HEK293 (cell line): ENCODE measurements around the gene FGFR2.
A peak's percentile ranks its signal among the peaks of the same experiment; 100 is the strongest.

Experiments used
- FEZF1 ChIP-seq: fragments of 450-650 bp; formaldehyde crosslinking; IDR thresholded peaks from 2 replicates; pipeline ENCODE4 v1.5.1; 2016; ENCODE audit warnings: missing biosample characterization, missing genetic modification characterization
- INSM2 ChIP-seq: fragments of 450-650 bp; formaldehyde crosslinking; IDR thresholded peaks from 2 replicates; pipeline ENCODE4 v1.5.1; 2016; ENCODE audit warnings: missing biosample characterization, missing genetic modification characterization
- KLF16 ChIP-seq: fragments of 450-650 bp; formaldehyde crosslinking; IDR thresholded peaks from 2 replicates; pipeline ENCODE4 v1.5.1; 2017; ENCODE audit warnings: missing biosample characterization, missing genetic modification characterization
- PRDM10 ChIP-seq: fragments of 450-650 bp; formaldehyde crosslinking; IDR thresholded peaks from 2 replicates; pipeline ENCODE4 v1.5.1; 2016; ENCODE audit warnings: missing biosample characterization, missing genetic modification characterization
- PRDM6 ChIP-seq: fragments of 450-650 bp; formaldehyde crosslinking; IDR thresholded peaks from 2 replicates; pipeline ENCODE4 v1.5.1; 2017; ENCODE audit warnings: missing biosample characterization, missing genetic modification characterization
- SCRT1 ChIP-seq: fragments of 450-650 bp; formaldehyde crosslinking; IDR thresholded peaks from 2 replicates; pipeline ENCODE4 v1.5.1; 2016; ENCODE audit warnings: missing biosample characterization, missing genetic modification characterization, borderline replicate concordance
- SETDB1 ChIP-seq: IDR thresholded peaks from one replicate; pipeline ENCODE4 v1.6.1; 2017; ENCODE audit warnings: mild to moderate bottlenecking, low read length, moderate library complexity, mixed read lengths; ENCODE audit not compliant: insufficient read length
- SP2 ChIP-seq: fragments of 450-650 bp; formaldehyde crosslinking; IDR thresholded peaks from 2 replicates; pipeline ENCODE4 v1.5.1; 2016; ENCODE audit warnings: missing biosample characterization, missing genetic modification characterization
- SP3 ChIP-seq: fragments of 450-650 bp; formaldehyde crosslinking; IDR thresholded peaks from 2 replicates; pipeline ENCODE4 v1.5.1; 2016; ENCODE audit warnings: missing biosample characterization, missing genetic modification characterization
- TSHZ1 ChIP-seq: fragments of 450-650 bp; formaldehyde crosslinking; IDR thresholded peaks from 2 replicates; pipeline ENCODE4 v1.5.1; 2016; ENCODE audit warnings: missing biosample characterization, missing genetic modification characterization, borderline replicate concordance
- ZBTB20 ChIP-seq: fragments of 450-650 bp; formaldehyde crosslinking; IDR thresholded peaks from 2 replicates; pipeline ENCODE4 v1.5.1; 2016; ENCODE audit warnings: missing biosample characterization, missing genetic modification characterization
- ZEB2 ChIP-seq: fragments of 450-650 bp; formaldehyde crosslinking; IDR thresholded peaks from 2 replicates; pipeline ENCODE4 v1.5.1; 2016; ENCODE audit warnings: missing biosample characterization, missing genetic modification characterization
- ZFP41 ChIP-seq: fragments of 450-650 bp; formaldehyde crosslinking; IDR thresholded peaks from 2 replicates; pipeline ENCODE4 v1.5.1; 2016; ENCODE audit warnings: missing biosample characterization, missing genetic modification characterization, borderline replicate concordance
- ZFP69B ChIP-seq: fragments of 450-650 bp; formaldehyde crosslinking; IDR thresholded peaks from 2 replicates; pipeline ENCODE4 v1.5.1; 2016; ENCODE audit warnings: missing biosample characterization, missing genetic modification characterization
- ZNF211 ChIP-seq: fragments of 450-650 bp; formaldehyde crosslinking; IDR thresholded peaks from 2 replicates; pipeline ENCODE4 v1.5.1; 2016; ENCODE audit warnings: low read depth, missing biosample characterization, missing genetic modification characterization
- ZNF221 ChIP-seq: fragments of 450-650 bp; formaldehyde crosslinking; IDR thresholded peaks from 2 replicates; pipeline ENCODE4 v1.5.1; 2017; ENCODE audit warnings: missing biosample characterization, missing genetic modification characterization, borderline replicate concordance
- ZNF248 ChIP-seq: fragments of 450-650 bp; formaldehyde crosslinking; IDR thresholded peaks from 2 replicates; pipeline ENCODE4 v1.5.1; 2017; ENCODE audit warnings: missing biosample characterization, missing genetic modification characterization
- ZNF302 ChIP-seq: fragments of 450-650 bp; formaldehyde crosslinking; IDR thresholded peaks from 2 replicates; pipeline ENCODE4 v1.5.1; 2016; ENCODE audit warnings: missing biosample characterization, missing genetic modification characterization, low read depth
- ZNF341 ChIP-seq: fragments of 450-650 bp; formaldehyde crosslinking; IDR thresholded peaks from 2 replicates; pipeline ENCODE4; 2016; ENCODE audit warnings: low read depth, missing biosample characterization, missing genetic modification characterization
- ZNF366 ChIP-seq: fragments of 450-650 bp; formaldehyde crosslinking; conservative IDR thresholded peaks from 2 replicates; pipeline ENCODE4 v1.5.1; 2016; ENCODE audit warnings: missing biosample characterization, missing genetic modification characterization
- ZNF529 ChIP-seq: fragments of 450-650 bp; formaldehyde crosslinking; IDR thresholded peaks from 2 replicates; pipeline ENCODE4 v1.5.1; 2017; ENCODE audit warnings: missing genetic modification characterization, missing biosample characterization; ENCODE audit not compliant: insufficient replicate concordance
- ZNF610 ChIP-seq: fragments of 450-650 bp; formaldehyde crosslinking; IDR thresholded peaks from 2 replicates; pipeline ENCODE4 v1.5.1; 2016; ENCODE audit warnings: missing biosample characterization, missing genetic modification characterization, borderline replicate concordance
- ZNF629 ChIP-seq: fragments of 450-650 bp; formaldehyde crosslinking; IDR thresholded peaks from 2 replicates; pipeline ENCODE4 v1.5.1; 2017; ENCODE audit warnings: missing biosample characterization, missing genetic modification characterization
- ZNF645 ChIP-seq: fragments of 450-650 bp; formaldehyde crosslinking; IDR thresholded peaks from 2 replicates; pipeline ENCODE4; 2016; ENCODE audit warnings: missing biosample characterization, missing genetic modification characterization
- ZNF670 ChIP-seq: fragments of 450-650 bp; formaldehyde crosslinking; IDR thresholded peaks from 2 replicates; pipeline ENCODE4 v1.5.1; 2016; ENCODE audit warnings: missing biosample characterization, missing genetic modification characterization, low read depth
- ZSCAN18 ChIP-seq: fragments of 450-650 bp; formaldehyde crosslinking; IDR thresholded peaks from 2 replicates; pipeline ENCODE4 v1.5.1; 2016; ENCODE audit warnings: missing biosample characterization, missing genetic modification characterization

Gene FGFR2

GRCh38 chr10:121536310-121536913 is 61.8 kb downstream of the FGFR2 start (continued):
- TF ChIP-seq FEZF1 (tag by site-specific recombination): peak; percentile 52; the same call in 1 of the 2 replicates
- TF ChIP-seq ZNF645 (tag by site-specific recombination): no peak
- TF ChIP-seq ZNF366 (tag by site-specific recombination): 0 out of 2 replicates have a peak, but pooled peaks have one; percentile 42
- TF ChIP-seq TSHZ1 (tag by site-specific recombination): no peak
- no peak for TF ChIP-seq ZNF341 (tag by site-specific recombination)
- TF ChIP-seq SCRT1 (tag by site-specific recombination): no peak
- TF ChIP-seq ZNF248 (tag by site-specific recombination): no peak
- no peak for TF ChIP-seq ZNF529
- peak; percentile 75 for TF ChIP-seq ZNF629 (tag by site-specific recombination)
- no peak for TF ChIP-seq ZNF302
- no peak for TF ChIP-seq ZNF670
- no peak for TF ChIP-seq SP3 (tag by site-specific recombination)
- no peak for TF ChIP-seq ZFP41 (tag by site-specific recombination)
- TF ChIP-seq INSM2 (tag by site-specific recombination): peak; percentile 84
- TF ChIP-seq ZSCAN18 (tag by site-specific recombination): no peak
- TF ChIP-seq KLF16 (tag by site-specific recombination): no peak
- TF ChIP-seq ZBTB20 (tag by site-specific recombination): no peak
- no peak for TF ChIP-seq ZNF221 (tag by site-specific recombination)
- TF ChIP-seq ZNF211 (tag by site-specific recombination): no peak
- peak; percentile 69; the same call in 1 of the 2 replicates for TF ChIP-seq ZEB2 (tag by site-specific recombination)
- no peak for TF ChIP-seq SETDB1
- TF ChIP-seq ZNF610 (tag by site-specific recombination): no peak
- no peak for TF ChIP-seq SP2 (tag by site-specific recombination)
- TF ChIP-seq PRDM10 (tag by site-specific recombination): no peak
- TF ChIP-seq ZFP69B (tag by site-specific recombination): 0 out of 2 replicates have a peak, but pooled peaks have one; percentile 40
- TF ChIP-seq PRDM6 (tag by site-specific recombination): no peak; the same call in 1 of the 2 replicates
